B cell (primary cell): ENCODE measurements around the gene NFAT5. TPM values are rescaled to one million over a fixed set of nuclear protein-coding genes. Genes with fewer than 3 reads are reported as not detected.
A peak's percentile ranks its signal among the peaks of the same experiment; 100 is the strongest.
"Not testable (repeated sequence)": the region's sequence is repeated elsewhere in the genome, so short reads cannot be mapped to it uniquely, and the experiment has no call there.

ENCODE experiments used
- ATAC-seq: fragments of 200-7000 bp; cut with Tn5 transposase; one replicate; pipeline ENCODE4 v1.10.0; 2021; ENCODE audit warnings: low read depth, mild to moderate bottlenecking, moderate number of reproducible peaks, moderate library complexity
- CTCF ChIA-PET: fragments of 350-600 bp; sonication (Branson Sonifier 250); formaldehyde crosslinking; loops from one replicate; lab custom pipeline; 2021; ENCODE audit warnings: antibody characterized with exemption, inconsistent platforms; lab: Charles Lee
- POLR2A ChIA-PET: fragments of 350-600 bp; sonication (Branson Sonifier 250); formaldehyde crosslinking; loops from one replicate; lab custom pipeline; 2021; ENCODE audit warnings: antibody characterized with exemption; lab: Charles Lee
- DNase-seq: peaks from one replicate; pipeline ENCODE4 v3.0.0; 2013
- H2AFZ ChIP-seq: 2 replicates; pipeline ENCODE4 v1.6.1; 2012; ENCODE audit warnings: mild to moderate bottlenecking, low read depth, low read length; ENCODE audit not compliant: insufficient read depth, poor library complexity, severe bottlenecking
- H3K27ac ChIP-seq, 2 donors: 1 replicate in 1 of 2; 2 replicates in 1 of 2; pipeline ENCODE4 v1.5.1; 2012 to 2013; ENCODE audit warnings: low read length in 2 of 2, mild to moderate bottlenecking in 2 of 2, moderate library complexity in 1 of 2
- H3K27me3 ChIP-seq, 4 experiments: fragments of 200-600 bp in 1 of 4; sonication (generic) in 1 of 4; replicated peaks in 1 of 4; 1 replicate in 2 of 4; 2 replicates in 2 of 4; pipeline versions ENCODE4 v1.6.1 to v1.7.0; 2013 to 2016; ENCODE audit warnings: low read length in 3 of 4, mild to moderate bottlenecking in 2 of 4, mixed read lengths in 1 of 4, moderate library complexity in 1 of 4; ENCODE audit not compliant: insufficient read depth in 4 of 4, control insufficient read depth in 3 of 4; ENCODE audit errors: control extremely low read depth in 1 of 4
- H3K36me3 ChIP-seq, 2 experiments: replicated peaks in 1 of 2; 1 replicate in 1 of 2; 2 replicates in 1 of 2; pipeline versions ENCODE4 v1.6.1 to v1.7.1; 2013; ENCODE audit warnings: low read length in 1 of 2; ENCODE audit not compliant: insufficient read depth in 2 of 2, control insufficient read depth in 1 of 2; ENCODE audit errors: control extremely low read depth in 1 of 2, extremely low read depth in 1 of 2
- H3K4me1 ChIP-seq, 2 donors: fragments of 200-600 bp in 1 of 2; sonication (generic) in 1 of 2; 1 replicate in 1 of 2; 2 replicates in 1 of 2; pipeline versions ENCODE4 v1.5.1 to v1.6.1; 2013 to 2017; ENCODE audit warnings: low read length in 2 of 2; ENCODE audit not compliant: control insufficient read depth in 2 of 2, insufficient read depth in 2 of 2
- H3K4me2 ChIP-seq: replicated peaks from 2 replicates; pipeline ENCODE3; 2012; ENCODE audit warnings: mild to moderate bottlenecking, low read depth, low read length; ENCODE audit not compliant: poor library complexity, severe bottlenecking
- H3K4me3 ChIP-seq, 5 experiments: fragments of 200-600 bp in 1 of 5; sonication (generic) in 1 of 5; 1 replicate in 3 of 5; 2 replicates in 2 of 5; pipeline versions ENCODE4 v1.5.1 to v1.7.0; 2011 to 2016; ENCODE audit warnings: low read length in 4 of 5, mild to moderate bottlenecking in 4 of 5, low read depth in 2 of 5, control low read depth in 1 of 5, moderate library complexity in 1 of 5; ENCODE audit not compliant: insufficient read depth in 1 of 5; ENCODE audit errors: control extremely low read depth in 1 of 5, extremely low read depth in 1 of 5
- H3K79me2 ChIP-seq: fragments of 200-600 bp; sonication (generic); one replicate; pipeline ENCODE4 v1.6.0; 2016; ENCODE audit warnings: low read length; ENCODE audit not compliant: control insufficient read depth, insufficient read depth
- H3K9ac ChIP-seq: fragments of 200-600 bp; sonication (generic); 2 replicates; pipeline ENCODE4 v1.6.1; 2017; ENCODE audit warnings: mild to moderate bottlenecking, low read length, moderate library complexity
- H3K9me3 ChIP-seq, 3 donors: one replicate each; pipeline versions ENCODE4 v1.6.1 to v1.7.1; 2013; ENCODE audit warnings: low read length in 2 of 3; ENCODE audit not compliant: control insufficient read depth in 2 of 3, insufficient read depth in 1 of 3; ENCODE audit errors: control extremely low read depth in 1 of 3
- H4K20me1 ChIP-seq: 2 replicates; pipeline ENCODE4 v1.6.0; 2012; ENCODE audit warnings: mild to moderate bottlenecking, low read length; ENCODE audit not compliant: insufficient read depth, control insufficient read depth, poor library complexity, severe bottlenecking
- H3K27ac Mint-ChIP-seq: one replicate; pipeline ENCODE4 v1.8.0; 2021; ENCODE audit warnings: mixed read lengths
- H3K27me3 Mint-ChIP-seq: one replicate; pipeline ENCODE4 v1.8.0; 2021; ENCODE audit warnings: mixed read lengths
- H3K4me1 Mint-ChIP-seq: one replicate; pipeline ENCODE4 v1.8.0; 2021; ENCODE audit warnings: mixed read lengths
- H3K4me3 Mint-ChIP-seq: one replicate; pipeline ENCODE4 v1.8.0; 2021; ENCODE audit warnings: mixed read lengths
- H3K9me3 Mint-ChIP-seq: one replicate; pipeline ENCODE4 v1.8.0; 2022; ENCODE audit warnings: mixed read lengths; ENCODE audit not compliant: insufficient read depth
- CTCF ChIP-seq: fragments of 200-600 bp; IDR thresholded peaks from one replicate; pipeline ENCODE4 v1.8.0; 2022; ENCODE audit warnings: antibody characterized with exemption, mild to moderate bottlenecking
- EZH2 ChIP-seq: IDR thresholded peaks from 2 replicates; pipeline ENCODE4 v1.6.1; 2012; ENCODE audit warnings: borderline replicate concordance, low read depth, mild to moderate bottlenecking, moderate library complexity, low read length; ENCODE audit not compliant: insufficient read depth, poor library complexity, severe bottlenecking
- WGBS: methylation state at CpG from one replicate; pipeline ENCODE4 v1.1.5; 2013; ENCODE audit warnings: missing lambda C conversion rate; ENCODE audit not compliant: insufficient coverage; 5-methylcytosine and 5-hydroxymethylcytosine counted together
- intact Hi-C: fragments of 100-400 bp; cut with micrococcal nuclease; formaldehyde crosslinking; loops from one replicate; pipeline ENCODE4 v1.10.0; 2022
- polyA plus RNA-seq: library from polyadenylated mRNA; depleted of rRNA; stranded (reverse); fragments of >200 nt; gene quantifications from 2 replicates; pipeline ENCODE4 v1.2.3, GENCODE V29; 2012
- total RNA-seq, 2 donors: library from RNA; stranded (reverse); fragments of 120-200 nt in 1 of 2; gene quantifications; 1 replicate in 1 of 2; 2 replicates in 1 of 2; pipeline versions ENCODE4 v1.2.3 to v1.2.4, GENCODE V29; 2013 to 2022

Gene NFAT5
- total and polyA plus RNA-seq, 2 donors (not counting 1 experiment from before 2014, with no cell fraction given), result 6.3 to 50.0 TPM

- no peak overlapping the region for H3K4me3 Mint-ChIP-seq
- H3K4me1 Mint-ChIP-seq, result peaks cover 44% of the 10 kb centered on the region
- TF ChIP-seq EZH2 (no peak), CTCF (no peak)
- Histone ChIP-seq H3K4me1 (peaks cover 30 to 36% of the 10 kb centered on the region in 2 donors), H4K20me1 (peaks cover 4% of the 10 kb centered on the region), H3K79me2 (peaks cover 75% of the 10 kb centered on the region), H3K4me2 (peak overlapping the region; percentile 78), H3K27me3 (no peaks in the 10 kb centered on the region), H3K36me3 (peaks cover 0 to 2% of the 10 kb centered on the region in 2 experiments), H2AFZ (no peak overlapping the region), H3K27ac (no peak overlapping the region), H3K9ac (no peak overlapping the region), H3K9me3 (no peaks in the 10 kb centered on the region), H3K4me3 (no peak overlapping the region)
- no peaks in the 10 kb centered on the region for H3K9me3 Mint-ChIP-seq
- no peaks in the 10 kb centered on the region for H3K27me3 Mint-ChIP-seq
- H3K27ac Mint-ChIP-seq, result no peak overlapping the region
- intact Hi-C loops, result loop anchor here (10.0 kb wide), 1 partner anchor 384 kb away; the partner anchor contains the start of gene SNTB2
- no peak for ATAC-seq
- CTCF ChIA-PET, result interaction anchor here (0.7 to 5.6 kb wide), 3 partner anchors 172 to 461 kb away, joined by 3 to 26 read pairs (median 3); no protein-coding TSS in a partner anchor
- POLR2A ChIA-PET, result interaction anchor here (0.6 to 0.7 kb wide), 3 partner anchors 18 to 84 kb away, joined by 3 to 4 read pairs (median 4); no protein-coding TSS in a partner anchor
- WGBS, result no CpG with 5 or more reads among the region's 2 CpGs
- DNase-seq, result no peak
Observed at GRCh38 chr16:69568676-69569075, 2.9 kb downstream of the NFAT5 start.

- ATAC-seq, H3K4me3 Mint-ChIP-seq, H3K27ac Mint-ChIP-seq, intact Hi-C loops, DNase-seq, H3K27me3 Mint-ChIP-seq, H3K27me3 ChIP-seq, H3K27ac ChIP-seq, H3K4me1 ChIP-seq, H3K4me3 ChIP-seq, H2AFZ ChIP-seq, H3K9me3 Mint-ChIP-seq, H3K36me3 ChIP-seq, H3K9me3 ChIP-seq, H3K9ac ChIP-seq, POLR2A ChIA-PET, H3K4me2 ChIP-seq: not testable (repeated sequence)
- Histone ChIP-seq H4K20me1 (peaks cover 11% of the 10 kb centered on the region), H3K79me2 (peaks cover 87% of the 10 kb centered on the region)
- H3K4me1 Mint-ChIP-seq, result peaks cover 22% of the 10 kb centered on the region
- CTCF ChIA-PET, result interaction anchor here (0.5 kb wide), 1 partner anchor 13 kb away, joined by 3 read pairs; no protein-coding TSS in a partner anchor
- 100% methylated on average over 4 of the region's 9 CpGs for WGBS
Observed at GRCh38 chr16:69578771-69579170, 13.0 kb downstream of the NFAT5 start.
